Panc1 (cell line): ENCODE measurements around the gene HERC6.

Experiments used
- TCF7L2 ChIP-seq: IDR thresholded peaks from 2 replicates; pipeline ENCODE4 v1.6.1; 2011; ENCODE audit warnings: mild to moderate bottlenecking, low read depth, low read length, inconsistent platforms
- TF ChIP-seq, protein P1 (sequence below): fragments of 450-650 bp; IDR thresholded peaks from 2 replicates; pipeline ENCODE4 v1.5.1; 2017; ENCODE audit warnings: mild to moderate bottlenecking

GRCh38 chr4:88352062-88352740 lies 26.5 kb upstream of the HERC6 start:
- TF ChIP-seq, protein P1, sequence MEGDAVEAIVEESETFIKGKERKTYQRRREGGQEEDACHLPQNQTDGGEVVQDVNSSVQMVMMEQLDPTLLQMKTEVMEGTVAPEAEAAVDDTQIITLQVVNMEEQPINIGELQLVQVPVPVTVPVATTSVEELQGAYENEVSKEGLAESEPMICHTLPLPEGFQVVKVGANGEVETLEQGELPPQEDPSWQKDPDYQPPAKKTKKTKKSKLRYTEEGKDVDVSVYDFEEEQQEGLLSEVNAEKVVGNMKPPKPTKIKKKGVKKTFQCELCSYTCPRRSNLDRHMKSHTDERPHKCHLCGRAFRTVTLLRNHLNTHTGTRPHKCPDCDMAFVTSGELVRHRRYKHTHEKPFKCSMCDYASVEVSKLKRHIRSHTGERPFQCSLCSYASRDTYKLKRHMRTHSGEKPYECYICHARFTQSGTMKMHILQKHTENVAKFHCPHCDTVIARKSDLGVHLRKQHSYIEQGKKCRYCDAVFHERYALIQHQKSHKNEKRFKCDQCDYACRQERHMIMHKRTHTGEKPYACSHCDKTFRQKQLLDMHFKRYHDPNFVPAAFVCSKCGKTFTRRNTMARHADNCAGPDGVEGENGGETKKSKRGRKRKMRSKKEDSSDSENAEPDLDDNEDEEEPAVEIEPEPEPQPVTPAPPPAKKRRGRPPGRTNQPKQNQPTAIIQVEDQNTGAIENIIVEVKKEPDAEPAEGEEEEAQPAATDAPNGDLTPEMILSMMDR, result no peak
- TF ChIP-seq TCF7L2, result no peak
